DOHH2 (cell line): ENCODE measurements around the gene PIWIL4.

Experiments used
- H3F3A ChIP-seq: fragments of 200-600 bp; sonication (generic), shearing (Covaris generic); 2 replicates; pipeline ENCODE4 v1.6.0; 2016; ENCODE audit warnings: antibody characterized with exemption, mild to moderate bottlenecking; ENCODE audit not compliant: control insufficient read depth, insufficient read depth
- H3K27ac ChIP-seq: fragments of 200-600 bp; sonication (generic); 2 replicates; pipeline ENCODE4 v1.5.1; 2014; ENCODE audit warnings: low read depth, mild to moderate bottlenecking, low read length, moderate library complexity
- H3K27me3 ChIP-seq: fragments of 200-600 bp; sonication (generic); 2 replicates; pipeline ENCODE4 v1.6.1; 2014; ENCODE audit warnings: mild to moderate bottlenecking, low read length, mixed read lengths; ENCODE audit not compliant: control insufficient read depth
- H3K36me3 ChIP-seq: fragments of 200-600 bp; sonication (generic); 2 replicates; pipeline ENCODE4 v1.6.1; 2014; ENCODE audit warnings: mild to moderate bottlenecking, low read length, moderate library complexity, mixed read lengths; ENCODE audit not compliant: control insufficient read depth
- H3K4me1 ChIP-seq: fragments of 200-600 bp; sonication (generic); 2 replicates; pipeline ENCODE4 v1.6.1; 2014; ENCODE audit warnings: mild to moderate bottlenecking, low read length, mixed read lengths; ENCODE audit not compliant: control insufficient read depth
- H3K4me2 ChIP-seq: fragments of 200-600 bp; sonication (generic); 2 replicates; pipeline ENCODE4 v1.6.0; 2014; ENCODE audit warnings: mild to moderate bottlenecking, low read length, moderate library complexity
- H3K4me3 ChIP-seq: fragments of 200-600 bp; sonication (generic); 2 replicates; pipeline ENCODE4 v1.5.1; 2014; ENCODE audit warnings: mild to moderate bottlenecking, low read length, mixed read lengths
- H3K79me2 ChIP-seq: fragments of 200-600 bp; sonication (generic); 2 replicates; pipeline ENCODE4 v1.6.1; 2014; ENCODE audit warnings: mild to moderate bottlenecking, low read length, mixed read lengths; ENCODE audit not compliant: control insufficient read depth
- H3K9me2 ChIP-seq: fragments of 200-600 bp; sonication (generic); replicated peaks from 2 replicates; pipeline ENCODE4 v1.6.1; 2014; ENCODE audit warnings: mild to moderate bottlenecking, low read length, mixed read lengths; ENCODE audit not compliant: control insufficient read depth
- H3K9me3 ChIP-seq: fragments of 200-600 bp; sonication (generic); 2 replicates; pipeline ENCODE4 v1.6.1; 2014; ENCODE audit warnings: antibody characterized with exemption, low read length, mixed read lengths; ENCODE audit not compliant: control insufficient read depth, insufficient read depth
- H4K20me1 ChIP-seq: fragments of 200-600 bp; sonication (generic); 2 replicates; pipeline ENCODE4 v1.6.0; 2014; ENCODE audit warnings: low read depth, mild to moderate bottlenecking, antibody characterized with exemption, low read length, moderate library complexity; ENCODE audit not compliant: control insufficient read depth, insufficient read depth
- EZH2phosphoT487 ChIP-seq: fragments of 200-600 bp; sonication (generic); IDR thresholded peaks from 2 replicates; pipeline ENCODE4 v1.6.1; 2017; ENCODE audit warnings: borderline replicate concordance, mild to moderate bottlenecking, antibody characterized with exemption, low read length, moderate library complexity, mixed read lengths
- TF ChIP-seq, protein P1 (sequence below): fragments of 200-600 bp; sonication (generic); IDR thresholded peaks from one replicate; pipeline ENCODE4 v1.5.1; 2014; ENCODE audit warnings: antibody characterized with exemption, mild to moderate bottlenecking, low read depth, low read length; ENCODE audit not compliant: poor library complexity, severe bottlenecking

The PIWIL4 gene

DNA sequence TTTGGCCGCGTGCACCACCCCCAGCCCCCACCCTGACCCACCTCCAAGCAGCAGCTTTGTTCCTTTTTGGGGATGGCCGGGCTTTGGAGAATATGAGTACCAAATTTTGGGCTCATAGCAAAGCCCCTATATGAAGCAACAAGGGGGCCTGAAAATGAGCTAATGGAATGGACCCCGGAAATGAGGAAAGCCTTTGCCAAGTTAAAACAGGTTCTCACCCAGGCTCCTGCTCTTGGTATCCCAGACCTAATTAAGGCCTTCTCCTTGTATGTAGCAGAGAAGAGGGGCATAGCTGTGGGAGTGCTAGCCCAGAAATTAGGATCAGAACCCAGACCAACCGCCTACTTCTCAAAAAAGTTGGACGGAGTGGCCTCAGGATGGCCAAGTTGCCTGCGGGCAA is 87.0 kb downstream of the PIWIL4 start:
- H3K79me2 ChIP-seq, result no peaks in the 10 kb centered on the region
- no peak for TF ChIP-seq EZH2phosphoT487
- TF ChIP-seq, protein P1, sequence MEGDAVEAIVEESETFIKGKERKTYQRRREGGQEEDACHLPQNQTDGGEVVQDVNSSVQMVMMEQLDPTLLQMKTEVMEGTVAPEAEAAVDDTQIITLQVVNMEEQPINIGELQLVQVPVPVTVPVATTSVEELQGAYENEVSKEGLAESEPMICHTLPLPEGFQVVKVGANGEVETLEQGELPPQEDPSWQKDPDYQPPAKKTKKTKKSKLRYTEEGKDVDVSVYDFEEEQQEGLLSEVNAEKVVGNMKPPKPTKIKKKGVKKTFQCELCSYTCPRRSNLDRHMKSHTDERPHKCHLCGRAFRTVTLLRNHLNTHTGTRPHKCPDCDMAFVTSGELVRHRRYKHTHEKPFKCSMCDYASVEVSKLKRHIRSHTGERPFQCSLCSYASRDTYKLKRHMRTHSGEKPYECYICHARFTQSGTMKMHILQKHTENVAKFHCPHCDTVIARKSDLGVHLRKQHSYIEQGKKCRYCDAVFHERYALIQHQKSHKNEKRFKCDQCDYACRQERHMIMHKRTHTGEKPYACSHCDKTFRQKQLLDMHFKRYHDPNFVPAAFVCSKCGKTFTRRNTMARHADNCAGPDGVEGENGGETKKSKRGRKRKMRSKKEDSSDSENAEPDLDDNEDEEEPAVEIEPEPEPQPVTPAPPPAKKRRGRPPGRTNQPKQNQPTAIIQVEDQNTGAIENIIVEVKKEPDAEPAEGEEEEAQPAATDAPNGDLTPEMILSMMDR, result no peak
- H3K27ac ChIP-seq, result no peak overlapping the region
- no peaks in the 10 kb centered on the region for H4K20me1 ChIP-seq
- no peaks in the 10 kb centered on the region for H3F3A ChIP-seq
- no peak overlapping the region for H3K4me3 ChIP-seq
- no peak overlapping the region for H3K4me2 ChIP-seq
- H3K9me2 ChIP-seq, result no peaks in the 10 kb centered on the region
- H3K9me3 ChIP-seq, result no peaks in the 10 kb centered on the region
- no peaks in the 10 kb centered on the region for H3K27me3 ChIP-seq
- H3K4me1 ChIP-seq, result no peaks in the 10 kb centered on the region
- H3K36me3 ChIP-seq, result no peaks in the 10 kb centered on the region

DNA sequence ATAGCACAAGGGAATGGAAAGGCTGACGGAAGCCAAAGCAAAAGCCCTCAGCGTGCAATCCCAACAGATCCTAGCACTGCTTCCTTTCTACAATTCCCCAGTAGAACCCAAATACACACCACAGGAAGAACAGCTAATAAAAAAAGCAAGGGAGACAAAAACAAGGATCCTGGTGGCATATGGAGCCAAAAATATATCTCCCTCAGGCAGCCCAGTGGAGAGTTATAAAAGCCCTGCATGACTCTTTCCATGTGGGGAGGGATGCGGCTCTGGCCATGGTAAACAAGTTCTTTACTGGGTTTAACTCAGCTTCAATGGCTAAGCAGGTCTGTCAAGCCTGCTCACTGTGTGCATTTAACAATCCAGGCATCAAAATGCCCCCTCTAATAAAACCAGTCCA is 88.1 kb downstream of the PIWIL4 start:
- Histone ChIP-seq H3K9me3 (no peaks in the 10 kb centered on the region), H3K4me3 (no peak overlapping the region), H3K27ac (no peak overlapping the region), H3K4me2 (no peak overlapping the region), H3K36me3 (no peaks in the 10 kb centered on the region), H4K20me1 (no peaks in the 10 kb centered on the region), H3K27me3 (no peaks in the 10 kb centered on the region), H3K9me2 (no peaks in the 10 kb centered on the region), H3F3A (no peaks in the 10 kb centered on the region), H3K4me1 (no peaks in the 10 kb centered on the region), H3K79me2 (no peaks in the 10 kb centered on the region)
- TF ChIP-seq, protein P1, result no peak
- no peak for TF ChIP-seq EZH2phosphoT487

DNA sequence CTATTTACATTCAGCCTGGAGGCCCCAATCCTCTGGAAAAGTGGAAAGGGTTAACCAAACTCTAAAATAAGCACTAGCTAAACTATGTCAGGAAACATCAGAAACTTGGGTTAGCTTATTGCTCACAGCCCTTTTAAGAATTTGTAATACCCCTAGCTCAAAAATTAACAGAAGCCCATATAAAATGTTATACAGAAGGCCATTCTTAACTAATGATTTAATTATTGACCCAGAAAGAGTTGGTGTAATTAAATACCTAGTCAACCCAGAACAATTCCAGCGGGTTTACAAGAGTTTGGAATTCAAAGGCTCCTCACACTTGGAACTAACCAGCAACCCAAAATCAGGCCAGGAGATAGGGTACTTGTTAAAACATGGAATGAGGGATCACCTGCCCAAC is 88.8 kb downstream of the PIWIL4 start:
- TF ChIP-seq EZH2phosphoT487, result no peak
- TF ChIP-seq, protein P1, result no peak

DNA sequence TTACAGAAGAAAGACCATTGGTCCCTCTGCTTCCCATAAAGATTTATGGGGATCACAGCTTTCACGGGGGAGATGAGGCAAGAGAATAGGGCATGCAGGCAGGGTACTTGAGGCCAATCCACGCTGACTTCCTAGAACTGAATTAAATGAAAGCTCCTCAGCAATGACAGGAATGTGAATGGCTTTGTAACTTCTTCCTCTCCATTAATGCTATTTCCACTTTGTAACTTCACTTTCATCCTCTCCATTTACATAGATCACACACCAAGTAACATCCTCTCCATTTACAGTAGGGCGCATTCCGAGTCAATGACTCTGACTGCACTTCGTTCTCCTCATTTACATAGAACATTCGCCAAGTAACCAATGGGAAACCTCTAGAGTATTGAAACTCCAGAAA is 89.8 kb downstream of the PIWIL4 start:
- Histone ChIP-seq H3K9me2 (no peaks in the 10 kb centered on the region), H4K20me1 (no peaks in the 10 kb centered on the region), H3F3A (no peaks in the 10 kb centered on the region), H3K4me2 (no peak overlapping the region), H3K4me1 (no peaks in the 10 kb centered on the region), H3K27ac (no peak overlapping the region), H3K9me3 (no peaks in the 10 kb centered on the region), H3K79me2 (no peaks in the 10 kb centered on the region), H3K4me3 (no peak overlapping the region), H3K36me3 (no peaks in the 10 kb centered on the region), H3K27me3 (peaks cover 4% of the 10 kb centered on the region)
- TF ChIP-seq, protein P1, result no peak
- TF ChIP-seq EZH2phosphoT487, result no peak

More for the DNA sequence above, 88.8 kb downstream of the PIWIL4 start:
- Histone ChIP-seq H3F3A (no peaks in the 10 kb centered on the region), H3K27me3 (no peaks in the 10 kb centered on the region), H3K4me2 (no peak overlapping the region), H3K4me1 (no peaks in the 10 kb centered on the region), H3K27ac (no peak overlapping the region), H3K9me2 (no peaks in the 10 kb centered on the region), H3K9me3 (no peaks in the 10 kb centered on the region), H3K36me3 (no peaks in the 10 kb centered on the region), H4K20me1 (no peaks in the 10 kb centered on the region), H3K4me3 (no peak overlapping the region), H3K79me2 (no peaks in the 10 kb centered on the region)
